NK-92 (cell line): ENCODE measurements around the gene DNTT.

ENCODE experiments used
- DNase-seq: peaks from one replicate; lab custom pipeline; 2025; ENCODE audit not compliant: unreplicated experiment; lab: John Stamatoyannopoulos, UW

Gene DNTT

GRCh38 chr10:96275685-96276418 lies 28.4 kb upstream of the DNTT start:
- DNase-seq: no peak

DNA sequence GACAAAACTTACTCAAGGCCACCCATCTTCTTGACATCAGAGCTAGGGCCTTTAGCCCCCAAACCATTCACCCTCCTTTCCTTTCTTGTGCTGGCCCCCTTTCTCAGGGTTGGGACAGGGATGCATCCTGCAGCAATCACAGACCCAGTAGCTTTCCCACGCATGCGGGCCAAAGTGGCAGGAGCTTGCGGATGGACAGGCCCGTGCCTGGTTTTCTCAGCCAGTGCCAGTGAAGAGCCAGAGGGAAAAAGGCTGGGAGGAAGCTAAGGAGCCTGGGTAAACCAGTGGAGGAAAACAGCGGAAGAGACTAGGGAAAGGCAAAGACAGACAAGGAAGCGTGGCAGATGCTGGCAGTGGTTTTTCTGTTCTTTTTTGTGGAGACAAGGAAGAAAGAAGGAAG lies 27.8 kb upstream of the DNTT start:
- DNase-seq: no peak

DNA sequence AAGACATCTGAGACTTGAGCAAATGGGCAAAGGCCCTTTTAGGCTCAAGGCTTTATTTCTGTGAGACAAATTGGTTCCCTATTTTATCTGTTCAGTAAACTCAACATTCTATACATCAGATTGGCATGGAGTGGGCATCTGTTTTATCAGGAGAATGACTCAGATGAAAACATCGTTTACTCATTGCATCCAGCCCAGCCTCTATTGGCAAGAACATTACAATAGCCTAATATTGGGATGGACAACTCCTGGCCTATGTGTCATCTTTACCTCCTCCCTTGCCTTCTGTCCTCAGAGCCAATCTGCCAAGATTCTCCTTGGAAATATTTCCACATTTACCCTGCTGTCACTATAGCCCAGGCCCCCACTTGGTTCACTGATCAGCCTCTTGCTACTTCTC lies 27.4 kb upstream of the DNTT start:
- DNase-seq: no peak

- no peak for DNase-seq
Observed at GRCh38 chr10:96279191-96279641, 25.0 kb upstream of the DNTT start.

GRCh38 chr10:96280859-96281258 lies 23.4 kb upstream of the DNTT start:
- no peak for DNase-seq

DNA sequence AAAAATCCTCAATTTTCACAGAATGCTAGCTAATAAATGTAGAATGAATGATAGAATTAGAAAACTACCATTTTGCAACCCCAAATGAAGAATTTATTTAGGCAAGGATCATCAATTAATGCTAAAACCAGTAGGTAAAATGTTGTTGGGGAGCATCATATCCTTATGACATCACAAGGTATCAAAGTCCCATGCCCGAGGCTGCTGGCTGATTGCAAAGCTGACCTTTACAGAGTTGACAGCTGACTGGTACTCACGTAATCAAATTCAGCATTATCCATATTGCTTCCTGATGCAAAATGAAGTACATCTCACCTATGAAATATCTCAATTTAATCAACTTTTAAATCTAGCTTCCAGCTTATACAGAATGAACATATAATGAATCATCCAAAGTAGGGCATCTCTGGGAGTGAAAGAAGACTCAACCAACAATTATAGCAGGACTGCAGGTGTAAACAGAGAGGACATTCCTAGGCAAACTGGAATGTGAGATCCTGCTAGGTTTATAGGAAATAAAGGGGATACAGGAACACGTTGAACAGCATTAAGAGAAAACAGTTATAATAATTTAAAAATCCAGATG lies 22.7 kb upstream of the DNTT start:
- no peak for DNase-seq

- DNase-seq: no peak
Observed at GRCh38 chr10:96283351-96283750, 20.9 kb upstream of the DNTT start.

GRCh38 chr10:96283756-96284155 lies 20.5 kb upstream of the DNTT start:
- DNase-seq: no peak

DNA sequence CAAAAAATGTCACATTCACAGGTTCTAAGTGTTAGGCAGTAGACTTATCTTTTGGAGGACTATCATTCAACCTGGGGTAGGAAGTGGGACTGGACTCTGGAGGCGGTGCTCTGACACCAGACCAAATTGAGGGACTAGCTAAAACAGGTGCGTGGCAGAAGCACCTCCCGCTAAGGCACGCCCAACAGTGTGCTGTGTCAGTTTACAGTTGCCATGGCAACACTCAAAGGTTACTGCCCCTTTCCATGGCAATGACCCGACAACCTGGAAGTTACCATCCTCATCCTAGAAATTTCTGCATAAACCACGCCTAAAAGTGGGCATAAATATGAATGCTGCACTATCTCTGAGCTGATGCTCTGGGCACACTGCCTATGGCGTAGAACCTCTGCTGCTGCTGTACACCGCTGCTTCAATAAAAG lies 18.9 kb upstream of the DNTT start:
- no peak for DNase-seq

GRCh38 chr10:96287392-96288105 lies 16.7 kb upstream of the DNTT start:
- DNase-seq: no peak

GRCh38 chr10:96288151-96288621 lies 16.0 kb upstream of the DNTT start:
- no peak for DNase-seq

DNA sequence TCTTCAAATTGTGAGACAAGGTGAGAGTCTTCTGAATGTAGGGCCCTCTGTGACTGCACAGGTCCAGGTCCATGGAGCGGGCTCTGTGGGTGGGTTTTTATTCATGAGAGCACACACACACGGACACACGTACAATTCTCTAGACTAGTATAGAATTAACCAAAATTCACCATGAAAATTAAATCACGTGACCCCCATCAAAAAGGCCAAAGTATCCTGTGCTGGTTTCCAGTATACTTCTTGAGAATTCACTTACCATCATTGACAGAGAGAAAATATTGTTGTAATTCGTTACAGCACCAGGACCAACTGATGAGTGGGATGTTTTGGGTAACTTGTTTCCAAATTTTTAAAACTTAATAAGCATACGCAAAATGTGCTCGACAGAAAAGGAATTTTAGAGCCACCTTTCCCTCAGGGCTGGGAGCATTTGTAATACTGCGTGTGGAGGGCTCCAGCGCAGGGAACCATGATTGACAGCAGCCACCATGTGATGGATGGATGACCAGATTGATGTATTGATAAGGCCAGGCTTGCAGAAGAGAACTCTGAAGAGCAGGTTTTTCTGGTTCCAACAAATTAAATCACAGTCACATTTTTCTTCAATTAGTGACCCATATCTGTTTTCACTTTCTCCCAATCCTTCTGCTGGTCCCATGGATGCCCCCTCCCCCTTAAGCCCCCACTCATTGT lies 14.9 kb upstream of the DNTT start:
- DNase-seq: no peak

GRCh38 chr10:96290368-96291133 lies 13.7 kb upstream of the DNTT start:
- DNase-seq: no peak

DNA sequence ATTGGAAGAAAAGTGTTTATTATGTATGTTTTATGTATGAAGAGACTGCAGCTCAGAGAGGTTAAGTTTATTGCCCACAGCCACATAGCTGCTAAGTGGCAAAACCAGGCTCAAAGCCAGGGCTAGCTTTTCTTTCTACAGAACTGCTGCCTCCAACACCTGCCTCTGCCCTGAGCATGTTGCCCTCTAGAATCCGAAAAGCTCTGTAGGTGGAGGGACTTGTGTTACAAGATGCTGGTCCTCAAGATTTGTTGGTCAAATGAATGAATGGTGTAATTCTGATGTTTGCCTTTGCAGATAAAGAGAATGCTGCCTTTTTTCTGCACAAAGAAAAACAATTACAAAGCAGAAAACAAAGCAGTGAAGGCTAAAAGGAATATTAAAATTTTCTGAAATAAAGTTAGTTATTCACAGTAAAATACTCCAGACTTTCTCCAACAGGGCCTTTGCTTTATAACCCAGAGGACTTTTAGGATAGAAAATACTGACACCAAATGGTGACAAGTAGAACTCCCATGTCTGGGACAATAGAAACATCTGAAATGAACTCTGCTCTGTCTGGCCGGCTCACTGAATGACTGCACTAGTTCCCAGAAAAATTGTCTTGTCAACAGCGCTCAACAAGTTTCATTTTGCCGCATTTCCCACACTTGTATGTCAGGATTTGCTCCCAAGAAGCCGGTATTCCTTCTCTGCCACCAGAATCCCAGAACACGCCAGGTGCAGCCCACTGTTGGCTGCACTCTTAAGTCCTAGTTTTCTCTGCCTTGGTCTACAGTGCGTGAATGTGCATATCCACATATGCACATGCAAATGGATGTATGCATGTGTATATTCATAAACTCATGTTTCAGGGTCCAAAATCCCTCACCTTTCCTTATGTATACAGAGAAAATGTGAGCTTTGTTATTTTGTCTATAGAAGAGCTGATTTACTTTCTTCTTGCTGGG lies 11.0 kb upstream of the DNTT start:
- no peak for DNase-seq

- no peak for DNase-seq
Observed at GRCh38 chr10:96295475-96295874, 8.8 kb upstream of the DNTT start.

DNA sequence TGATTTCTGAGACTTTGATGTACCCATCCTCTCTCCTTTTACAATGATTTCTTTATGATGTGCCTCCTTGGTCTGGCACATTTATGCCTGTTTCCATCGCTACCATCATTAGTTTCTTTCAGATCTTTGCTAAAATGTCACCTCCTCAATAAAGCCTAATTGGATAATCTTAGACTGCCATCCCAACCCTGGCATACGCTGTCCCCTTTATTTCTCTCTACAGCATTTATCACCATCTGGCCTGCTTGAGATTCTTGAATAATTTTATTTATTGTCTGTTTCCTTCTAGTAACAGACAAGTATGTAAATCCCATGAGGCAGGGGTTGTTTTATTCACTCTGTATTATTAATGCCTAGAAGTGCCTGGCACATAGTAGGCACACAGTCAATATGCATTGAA lies 6.7 kb upstream of the DNTT start:
- no peak for DNase-seq

- no peak for DNase-seq
Observed at GRCh38 chr10:96298362-96298761, 5.9 kb upstream of the DNTT start.

DNA sequence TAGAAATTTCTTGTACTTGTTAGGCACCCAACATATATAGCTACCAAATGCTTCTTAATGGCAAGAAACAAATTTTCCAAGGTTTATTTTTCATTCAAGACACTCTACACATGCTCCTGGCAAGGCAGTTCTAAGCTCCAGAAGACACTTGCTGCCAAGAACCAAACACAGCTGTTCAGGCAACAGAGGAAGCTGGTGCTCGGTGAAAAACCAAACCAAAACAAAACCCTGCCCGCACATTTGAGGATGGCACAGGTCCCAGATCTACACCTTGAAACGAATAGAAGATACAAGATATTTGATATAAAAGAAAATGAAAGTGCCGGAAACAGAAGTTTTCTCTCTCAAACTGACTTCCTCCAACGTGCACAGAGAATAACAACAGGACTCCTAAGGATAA lies 4.9 kb upstream of the DNTT start:
- DNase-seq: no peak

DNA sequence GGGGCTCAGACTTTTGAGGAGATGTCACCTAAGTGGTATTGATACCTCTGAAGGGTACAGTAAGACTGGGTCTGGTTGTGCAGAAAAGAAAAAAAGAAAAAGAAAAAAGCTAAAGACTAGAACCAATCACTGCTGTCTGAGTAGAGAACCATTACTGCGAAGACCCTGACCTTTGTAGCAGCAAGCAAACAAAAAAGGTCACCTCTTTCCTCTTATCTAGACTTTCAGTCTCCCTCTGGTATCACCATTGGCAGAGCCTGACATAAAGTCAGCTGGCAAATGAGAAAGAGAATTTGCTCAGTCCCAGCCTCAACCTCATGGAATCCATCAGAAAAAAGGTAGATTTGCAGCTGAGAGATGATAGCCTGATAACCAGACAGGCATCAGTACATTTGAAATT lies 2.6 kb upstream of the DNTT start:
- DNase-seq: no peak

GRCh38 chr10:96305019-96305418 lies 785 bp downstream of the DNTT start:
- no peak for DNase-seq
